WTC11 (cell line): ENCODE data around the gene IQGAP3. TPM values are rescaled to one million over a fixed set of nuclear protein-coding genes. Genes with fewer than 3 reads are reported as not detected.
A peak's percentile ranks its signal among the peaks of the same experiment; 100 is the strongest.

Source experiments
- AFF4 ChIP-seq: sonication (generic); formaldehyde crosslinking; IDR thresholded peaks from 2 replicates; pipeline ENCODE4 v1.8.1; 2023; ENCODE audit warnings: mild to moderate bottlenecking, missing genetic modification reagents, borderline replicate concordance
- ATF1 ChIP-seq: sonication (generic); formaldehyde crosslinking; IDR thresholded peaks from 2 replicates; pipeline ENCODE4 v1.8.1; 2023; ENCODE audit warnings: mild to moderate bottlenecking, moderate library complexity, missing genetic modification reagents
- CREB1 ChIP-seq: sonication (generic); formaldehyde crosslinking; IDR thresholded peaks from 2 replicates; pipeline ENCODE4 v1.8.0; 2023; ENCODE audit warnings: mild to moderate bottlenecking, missing genetic modification reagents
- CREM ChIP-seq: sonication (generic); formaldehyde crosslinking; IDR thresholded peaks from 2 replicates; pipeline ENCODE4 v1.8.1; 2022; ENCODE audit warnings: mild to moderate bottlenecking, missing genetic modification reagents, moderate library complexity
- IRF2 ChIP-seq: sonication (generic); formaldehyde crosslinking; IDR thresholded peaks from 2 replicates; pipeline ENCODE4 v1.8.0; 2022; ENCODE audit warnings: low read depth, missing genetic modification reagents, borderline replicate concordance
- NFATC4 ChIP-seq: fragments of 250-450 bp; sonication (Bioruptor Pico); IDR thresholded peaks from 2 replicates; pipeline ENCODE4 v1.9.0; 2021; ENCODE audit warnings: mild to moderate bottlenecking
- NFYB ChIP-seq: sonication (generic); formaldehyde crosslinking; conservative IDR thresholded peaks from 2 replicates; pipeline ENCODE4 v1.8.0; 2022; ENCODE audit warnings: low read depth, missing genetic modification reagents
- OVOL2 ChIP-seq: fragments of 250-450 bp; sonication (Bioruptor Pico); IDR thresholded peaks from 2 replicates; pipeline ENCODE4 v1.9.0; 2021; ENCODE audit warnings: mild to moderate bottlenecking, borderline replicate concordance
- PRRX2 ChIP-seq: fragments of 250-450 bp; sonication (Bioruptor Pico); IDR thresholded peaks from 2 replicates; pipeline ENCODE4 v1.8.0; 2021; ENCODE audit warnings: mild to moderate bottlenecking
- TEAD4 ChIP-seq: sonication (generic); formaldehyde crosslinking; IDR thresholded peaks from 2 replicates; pipeline ENCODE4 v1.8.0; 2022; ENCODE audit warnings: mild to moderate bottlenecking, missing genetic modification reagents
- USF1 ChIP-seq: sonication (generic); formaldehyde crosslinking; IDR thresholded peaks from 2 replicates; pipeline ENCODE4 v1.8.0; 2022; ENCODE audit warnings: mild to moderate bottlenecking, missing genetic modification reagents
- ZNF317 ChIP-seq: sonication (generic); formaldehyde crosslinking; IDR thresholded peaks from 2 replicates; pipeline ENCODE4 v1.8.1; 2023; ENCODE audit warnings: low read depth, mild to moderate bottlenecking, moderate library complexity, missing genetic modification reagents, borderline replicate concordance
- ZNF512 ChIP-seq: sonication (generic); formaldehyde crosslinking; IDR thresholded peaks from 2 replicates; pipeline ENCODE4 v1.8.1; 2022; ENCODE audit warnings: missing genetic modification reagents, borderline replicate concordance
- ZNF532 ChIP-seq: fragments of 250-450 bp; sonication (Bioruptor Pico); IDR thresholded peaks from 2 replicates; pipeline ENCODE4 v1.9.0; 2021; ENCODE audit warnings: mild to moderate bottlenecking, borderline replicate concordance
- total RNA-seq: library from RNA; stranded (reverse); gene quantifications from 3 replicates; pipeline ENCODE4 v1.2.3, GENCODE V29; 2021
- TF ChIP-seq, protein P1 (sequence below): sonication (generic); formaldehyde crosslinking; IDR thresholded peaks from 2 replicates; pipeline ENCODE4 v1.8.0; 2023; ENCODE audit warnings: missing genetic modification reagents
- TF ChIP-seq, protein P2 (sequence below): sonication (generic); formaldehyde crosslinking; IDR thresholded peaks from 2 replicates; pipeline ENCODE4 v1.8.1; 2022; ENCODE audit warnings: low read depth, missing genetic modification reagents, borderline replicate concordance
- TF ChIP-seq, protein P3 (sequence below): sonication (generic); formaldehyde crosslinking; IDR thresholded peaks from 2 replicates; pipeline ENCODE4 v1.8.0; 2023; ENCODE audit warnings: mild to moderate bottlenecking, missing genetic modification reagents
- TF ChIP-seq, protein P4 (sequence below): sonication (generic); formaldehyde crosslinking; IDR thresholded peaks from 2 replicates; pipeline ENCODE4 v1.8.1; 2022; ENCODE audit warnings: mild to moderate bottlenecking, missing genetic modification reagents, moderate library complexity, borderline replicate concordance
- TF ChIP-seq, protein P5 (sequence below): sonication (generic); formaldehyde crosslinking; IDR thresholded peaks from 2 replicates; pipeline ENCODE4 v1.8.1; 2023; ENCODE audit warnings: mild to moderate bottlenecking, missing genetic modification reagents, moderate library complexity

The IQGAP3 gene
- total RNA-seq, 1 experiment from 2014 or later, result 33.3 TPM

- TF ChIP-seq OVOL2, result no peak
- TF ChIP-seq, protein P1, sequence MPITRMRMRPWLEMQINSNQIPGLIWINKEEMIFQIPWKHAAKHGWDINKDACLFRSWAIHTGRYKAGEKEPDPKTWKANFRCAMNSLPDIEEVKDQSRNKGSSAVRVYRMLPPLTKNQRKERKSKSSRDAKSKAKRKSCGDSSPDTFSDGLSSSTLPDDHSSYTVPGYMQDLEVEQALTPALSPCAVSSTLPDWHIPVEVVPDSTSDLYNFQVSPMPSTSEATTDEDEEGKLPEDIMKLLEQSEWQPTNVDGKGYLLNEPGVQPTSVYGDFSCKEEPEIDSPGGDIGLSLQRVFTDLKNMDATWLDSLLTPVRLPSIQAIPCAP (CRISPR knock-in tag), result peak; percentile 56; the same call in 1 of the 2 replicates
- TF ChIP-seq ATF1 (CRISPR knock-in tag), result no peak
- TF ChIP-seq, protein P2, sequence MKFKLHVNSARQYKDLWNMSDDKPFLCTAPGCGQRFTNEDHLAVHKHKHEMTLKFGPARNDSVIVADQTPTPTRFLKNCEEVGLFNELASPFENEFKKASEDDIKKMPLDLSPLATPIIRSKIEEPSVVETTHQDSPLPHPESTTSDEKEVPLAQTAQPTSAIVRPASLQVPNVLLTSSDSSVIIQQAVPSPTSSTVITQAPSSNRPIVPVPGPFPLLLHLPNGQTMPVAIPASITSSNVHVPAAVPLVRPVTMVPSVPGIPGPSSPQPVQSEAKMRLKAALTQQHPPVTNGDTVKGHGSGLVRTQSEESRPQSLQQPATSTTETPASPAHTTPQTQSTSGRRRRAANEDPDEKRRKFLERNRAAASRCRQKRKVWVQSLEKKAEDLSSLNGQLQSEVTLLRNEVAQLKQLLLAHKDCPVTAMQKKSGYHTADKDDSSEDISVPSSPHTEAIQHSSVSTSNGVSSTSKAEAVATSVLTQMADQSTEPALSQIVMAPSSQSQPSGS, result no peak
- TF ChIP-seq, protein P3, sequence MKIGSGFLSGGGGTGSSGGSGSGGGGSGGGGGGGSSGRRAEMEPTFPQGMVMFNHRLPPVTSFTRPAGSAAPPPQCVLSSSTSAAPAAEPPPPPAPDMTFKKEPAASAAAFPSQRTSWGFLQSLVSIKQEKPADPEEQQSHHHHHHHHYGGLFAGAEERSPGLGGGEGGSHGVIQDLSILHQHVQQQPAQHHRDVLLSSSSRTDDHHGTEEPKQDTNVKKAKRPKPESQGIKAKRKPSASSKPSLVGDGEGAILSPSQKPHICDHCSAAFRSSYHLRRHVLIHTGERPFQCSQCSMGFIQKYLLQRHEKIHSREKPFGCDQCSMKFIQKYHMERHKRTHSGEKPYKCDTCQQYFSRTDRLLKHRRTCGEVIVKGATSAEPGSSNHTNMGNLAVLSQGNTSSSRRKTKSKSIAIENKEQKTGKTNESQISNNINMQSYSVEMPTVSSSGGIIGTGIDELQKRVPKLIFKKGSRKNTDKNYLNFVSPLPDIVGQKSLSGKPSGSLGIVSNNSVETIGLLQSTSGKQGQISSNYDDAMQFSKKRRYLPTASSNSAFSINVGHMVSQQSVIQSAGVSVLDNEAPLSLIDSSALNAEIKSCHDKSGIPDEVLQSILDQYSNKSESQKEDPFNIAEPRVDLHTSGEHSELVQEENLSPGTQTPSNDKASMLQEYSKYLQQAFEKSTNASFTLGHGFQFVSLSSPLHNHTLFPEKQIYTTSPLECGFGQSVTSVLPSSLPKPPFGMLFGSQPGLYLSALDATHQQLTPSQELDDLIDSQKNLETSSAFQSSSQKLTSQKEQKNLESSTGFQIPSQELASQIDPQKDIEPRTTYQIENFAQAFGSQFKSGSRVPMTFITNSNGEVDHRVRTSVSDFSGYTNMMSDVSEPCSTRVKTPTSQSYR (CRISPR knock-in tag), result peak; percentile 86; the same call in 1 of the 2 replicates
- peak; percentile 90; the same call in 1 of the 2 replicates for TF ChIP-seq CREM (CRISPR knock-in tag)
- no peak for TF ChIP-seq NFATC4 (CRISPR knock-in tag)
- TF ChIP-seq ZNF317, result no peak
- TF ChIP-seq, protein P4, sequence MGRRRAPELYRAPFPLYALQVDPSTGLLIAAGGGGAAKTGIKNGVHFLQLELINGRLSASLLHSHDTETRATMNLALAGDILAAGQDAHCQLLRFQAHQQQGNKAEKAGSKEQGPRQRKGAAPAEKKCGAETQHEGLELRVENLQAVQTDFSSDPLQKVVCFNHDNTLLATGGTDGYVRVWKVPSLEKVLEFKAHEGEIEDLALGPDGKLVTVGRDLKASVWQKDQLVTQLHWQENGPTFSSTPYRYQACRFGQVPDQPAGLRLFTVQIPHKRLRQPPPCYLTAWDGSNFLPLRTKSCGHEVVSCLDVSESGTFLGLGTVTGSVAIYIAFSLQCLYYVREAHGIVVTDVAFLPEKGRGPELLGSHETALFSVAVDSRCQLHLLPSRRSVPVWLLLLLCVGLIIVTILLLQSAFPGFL, result no peak
- peak; percentile 76 for TF ChIP-seq NFYB (CRISPR knock-in tag)
- TF ChIP-seq CREB1 (CRISPR knock-in tag), result peak; percentile 89
- TF ChIP-seq, protein P5, sequence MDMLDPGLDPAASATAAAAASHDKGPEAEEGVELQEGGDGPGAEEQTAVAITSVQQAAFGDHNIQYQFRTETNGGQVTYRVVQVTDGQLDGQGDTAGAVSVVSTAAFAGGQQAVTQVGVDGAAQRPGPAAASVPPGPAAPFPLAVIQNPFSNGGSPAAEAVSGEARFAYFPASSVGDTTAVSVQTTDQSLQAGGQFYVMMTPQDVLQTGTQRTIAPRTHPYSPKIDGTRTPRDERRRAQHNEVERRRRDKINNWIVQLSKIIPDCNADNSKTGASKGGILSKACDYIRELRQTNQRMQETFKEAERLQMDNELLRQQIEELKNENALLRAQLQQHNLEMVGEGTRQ (CRISPR knock-in tag), result peak; percentile 90
- TF ChIP-seq USF1 (CRISPR knock-in tag), result peak; percentile 91
- TF ChIP-seq AFF4 (CRISPR knock-in tag), result no peak; the same call in 1 of the 2 replicates
- TF ChIP-seq PRRX2 (CRISPR knock-in tag), result no peak
- 0 out of 2 replicates have a peak, but pooled peaks have one; percentile 56 for TF ChIP-seq TEAD4 (CRISPR knock-in tag)
- TF ChIP-seq IRF2 (CRISPR knock-in tag), result no peak
- TF ChIP-seq ZNF512 (CRISPR knock-in tag), result no peak
- no peak for TF ChIP-seq ZNF532 (CRISPR knock-in tag)
Observed at GRCh38 chr1:156504821-156505678, 67.3 kb downstream of the IQGAP3 start (continued).
